Thyroid gland (tissue), 4 donors: ENCODE results near the gene ATP5PO. TPM values are rescaled to one million over a fixed set of nuclear protein-coding genes. Genes with fewer than 3 reads are reported as not detected.
A peak's percentile ranks its signal among the peaks of the same experiment; 100 is the strongest.

Experiments used
- DNase-seq, 2 donors: peaks; one replicate each; pipeline ENCODE4 v3.0.0-alpha.2; 2019
- H3K27ac ChIP-seq, 3 donors: fragments of 200-600 bp; sonication (generic); 1 replicate in 2 of 3; 2 replicates in 1 of 3; pipeline ENCODE4 v1.5.1; 2016 to 2019; ENCODE audit warnings: mild to moderate bottlenecking in 1 of 3, moderate library complexity in 1 of 3
- H3K27me3 ChIP-seq: fragments of 200-600 bp; sonication (generic); one replicate; pipeline ENCODE4 v1.5.1; 2019
- H3K36me3 ChIP-seq, 2 donors: fragments of 200-600 bp; sonication (generic); one replicate each; pipeline ENCODE4 v1.5.1; 2016 to 2019
- H3K4me1 ChIP-seq, 2 donors: fragments of 200-600 bp; sonication (generic); one replicate each; pipeline ENCODE4 v1.5.1; 2017 to 2019
- H3K4me3 ChIP-seq, 3 donors: fragments of 200-600 bp; sonication (generic); replicated peaks in 1 of 3; 1 replicate in 2 of 3; 2 replicates in 1 of 3; pipeline ENCODE4 v1.5.1; 2016; ENCODE audit warnings: mild to moderate bottlenecking in 1 of 3
- H3K9me3 ChIP-seq: fragments of 200-600 bp; sonication (generic); one replicate; pipeline ENCODE4 v1.5.1; 2017
- POLR2A ChIP-seq, 2 donors: fragments of 450-650 bp; IDR thresholded peaks; one replicate each; pipeline ENCODE4 v1.6.1; 2017; ENCODE audit warnings: antibody characterized with exemption in 2 of 2, mild to moderate bottlenecking in 2 of 2, moderate library complexity in 1 of 2
- WGBS, 2 donors: methylation state at CpG; one replicate each; pipeline ENCODE4 v1.1.5; 2017; 5-methylcytosine and 5-hydroxymethylcytosine counted together
- intact Hi-C: fragments of 100-400 bp; cut with DNase I; formaldehyde crosslinking; loops from one replicate; pipeline ENCODE4 v1.15.1; 2023
- total RNA-seq, 4 donors: library from RNA; depleted of rRNA; stranded (reverse); fragments of >200 nt; gene quantifications; one replicate each; pipeline ENCODE4 v1.2.3, GENCODE V29; 2016
- TF ChIP-seq, protein P1 (sequence below), 6 experiments: fragments of 200-600 bp in 3 of 6; fragments of 450-650 bp in 3 of 6; sonication (generic) in 3 of 6; IDR thresholded peaks; one replicate each; pipeline ENCODE4 v1.5.1; 2016 to 2019; ENCODE audit warnings: antibody characterized with exemption in 6 of 6, mild to moderate bottlenecking in 2 of 6, inconsistent platforms in 1 of 6, moderate library complexity in 1 of 6

ATP5PO gene
- total RNA-seq, 4 donors from 2014 or later, result 201 to 300 (median 256) TPM

- Histone ChIP-seq H3K36me3 (no peaks in the 10 kb centered on the region), H3K4me3 (no peak overlapping the region), H3K27ac (no peak overlapping the region), H3K4me1 (no peaks in the 10 kb centered on the region), H3K27me3 (no peaks in the 10 kb centered on the region), H3K9me3 (no peaks in the 10 kb centered on the region)
- intact Hi-C loops, result no loop called here
- no peak for DNase-seq
- no peak for TF ChIP-seq POLR2A (IDR thresholded peaks at IDR 0.05)
- TF ChIP-seq, protein P1, sequence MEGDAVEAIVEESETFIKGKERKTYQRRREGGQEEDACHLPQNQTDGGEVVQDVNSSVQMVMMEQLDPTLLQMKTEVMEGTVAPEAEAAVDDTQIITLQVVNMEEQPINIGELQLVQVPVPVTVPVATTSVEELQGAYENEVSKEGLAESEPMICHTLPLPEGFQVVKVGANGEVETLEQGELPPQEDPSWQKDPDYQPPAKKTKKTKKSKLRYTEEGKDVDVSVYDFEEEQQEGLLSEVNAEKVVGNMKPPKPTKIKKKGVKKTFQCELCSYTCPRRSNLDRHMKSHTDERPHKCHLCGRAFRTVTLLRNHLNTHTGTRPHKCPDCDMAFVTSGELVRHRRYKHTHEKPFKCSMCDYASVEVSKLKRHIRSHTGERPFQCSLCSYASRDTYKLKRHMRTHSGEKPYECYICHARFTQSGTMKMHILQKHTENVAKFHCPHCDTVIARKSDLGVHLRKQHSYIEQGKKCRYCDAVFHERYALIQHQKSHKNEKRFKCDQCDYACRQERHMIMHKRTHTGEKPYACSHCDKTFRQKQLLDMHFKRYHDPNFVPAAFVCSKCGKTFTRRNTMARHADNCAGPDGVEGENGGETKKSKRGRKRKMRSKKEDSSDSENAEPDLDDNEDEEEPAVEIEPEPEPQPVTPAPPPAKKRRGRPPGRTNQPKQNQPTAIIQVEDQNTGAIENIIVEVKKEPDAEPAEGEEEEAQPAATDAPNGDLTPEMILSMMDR (IDR thresholded peaks at IDR 0.05), result no peak
- 84 to 89% methylated on average over 6 of the region's 6 CpGs for WGBS, 2 donors
These were observed 45.5 kb upstream of the ATP5PO start for GRCh38 chr21:33961061-33961460.

DNA sequence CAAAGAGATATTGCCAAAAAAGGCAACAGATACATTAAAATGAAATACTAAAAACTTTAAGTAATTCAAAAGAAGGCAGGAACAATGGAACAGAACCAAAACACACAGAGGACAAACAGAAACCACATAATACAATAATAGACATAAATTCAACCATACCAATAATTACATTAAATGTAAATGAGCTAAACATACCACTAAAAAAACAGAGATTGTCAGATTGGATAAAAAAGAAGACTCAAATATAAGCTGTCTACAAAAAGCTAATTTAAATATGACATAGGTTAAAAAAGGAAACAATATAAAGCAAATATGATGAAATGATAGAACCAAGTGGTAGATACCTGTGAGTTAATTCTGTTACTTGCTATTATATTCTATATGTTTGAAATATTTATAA lies 44.1 kb upstream of the ATP5PO start:
- intact Hi-C loops, result no loop called here

GRCh38 chr21:33954395-33954794 lies 38.8 kb upstream of the ATP5PO start:
- TF ChIP-seq, protein P1 (IDR thresholded peaks at IDR 0.05), result no peak
- TF ChIP-seq POLR2A (IDR thresholded peaks at IDR 0.05), result no peak
- intact Hi-C loops, result no loop called here

More for the DNA sequence above, 44.1 kb upstream of the ATP5PO start:
- no peaks in the 10 kb centered on the region for H3K9me3 ChIP-seq
- DNase-seq, result no peak
- H3K36me3 ChIP-seq, result no peaks in the 10 kb centered on the region
- no peak overlapping the region for H3K4me3 ChIP-seq
- no peak overlapping the region for H3K27ac ChIP-seq
- no peaks in the 10 kb centered on the region for H3K27me3 ChIP-seq
- TF ChIP-seq, protein P1 (IDR thresholded peaks at IDR 0.05), result no peak
- TF ChIP-seq POLR2A (IDR thresholded peaks at IDR 0.05), result no peak
- no peaks in the 10 kb centered on the region for H3K4me1 ChIP-seq

DNA sequence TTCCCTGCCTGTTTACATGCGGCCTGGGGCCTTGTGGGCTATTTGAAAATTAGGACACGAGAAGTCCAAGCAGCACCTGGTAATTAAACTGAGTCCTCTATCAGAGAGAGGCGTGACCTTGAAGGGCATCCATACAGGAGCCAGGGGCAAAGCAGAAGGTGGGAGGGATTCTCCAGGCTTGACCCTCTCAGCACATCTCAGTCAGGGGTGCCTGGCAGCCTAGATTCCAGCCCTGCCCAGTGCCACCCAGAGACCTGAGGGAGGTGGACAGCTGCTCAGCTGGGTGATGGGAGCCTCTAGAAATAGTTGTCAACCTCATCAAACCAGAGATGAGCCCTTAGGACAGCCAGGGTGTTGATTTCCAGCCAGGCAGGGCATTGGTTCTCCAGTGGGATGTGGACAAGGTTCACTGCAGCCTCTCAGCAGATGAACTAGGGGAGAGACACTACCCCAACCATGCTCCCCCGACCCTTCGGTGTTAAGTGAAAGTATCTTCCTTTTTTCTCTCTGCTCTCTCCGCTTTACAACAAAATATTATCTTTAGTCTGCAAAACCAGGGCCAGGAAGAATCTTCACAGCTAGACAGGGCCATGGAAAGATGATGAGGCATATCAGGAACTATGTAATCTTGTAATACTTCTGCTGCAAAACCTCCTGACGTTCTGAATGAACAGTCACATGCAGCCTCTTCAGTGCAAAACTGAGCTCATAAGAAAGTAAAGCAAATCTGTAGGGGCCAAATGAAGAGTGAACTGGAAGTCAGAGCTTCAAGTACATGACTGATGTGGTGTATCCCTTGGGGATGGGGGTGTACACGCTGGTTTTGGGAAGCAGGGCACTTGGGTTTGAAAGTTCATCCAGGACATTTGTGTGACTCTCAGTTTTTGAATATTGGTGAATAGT lies 35.9 kb upstream of the ATP5PO start:
- no peaks in the 10 kb centered on the region for H3K36me3 ChIP-seq
- TF ChIP-seq, protein P1 (IDR thresholded peaks at IDR 0.05), result no peak
- TF ChIP-seq POLR2A (IDR thresholded peaks at IDR 0.05), result no peak
- peaks cover 20 to 22% of the 10 kb centered on the region in 2 donors for H3K4me1 ChIP-seq
- WGBS, 2 donors, result 90% methylated on average over 8 of the region's 8 CpGs
- no peak for DNase-seq
- intact Hi-C loops, result no loop called here
- H3K4me3 ChIP-seq, result no peak overlapping the region
- peak overlapping the region in 1 of 3 donors; percentile 3 for H3K27ac ChIP-seq
- H3K27me3 ChIP-seq, result no peaks in the 10 kb centered on the region
- H3K9me3 ChIP-seq, result no peaks in the 10 kb centered on the region

More at GRCh38 chr21:33954395-33954794, 38.8 kb upstream of the ATP5PO start:
- Histone ChIP-seq H3K27me3 (no peaks in the 10 kb centered on the region), H3K9me3 (no peaks in the 10 kb centered on the region), H3K27ac (no peak overlapping the region), H3K36me3 (no peaks in the 10 kb centered on the region), H3K4me1 (no peaks in the 10 kb centered on the region), H3K4me3 (no peak overlapping the region)
- DNase-seq, result no peak
- WGBS, 2 donors, result 98 to 100% methylated on average over 2 of the region's 2 CpGs

DNA sequence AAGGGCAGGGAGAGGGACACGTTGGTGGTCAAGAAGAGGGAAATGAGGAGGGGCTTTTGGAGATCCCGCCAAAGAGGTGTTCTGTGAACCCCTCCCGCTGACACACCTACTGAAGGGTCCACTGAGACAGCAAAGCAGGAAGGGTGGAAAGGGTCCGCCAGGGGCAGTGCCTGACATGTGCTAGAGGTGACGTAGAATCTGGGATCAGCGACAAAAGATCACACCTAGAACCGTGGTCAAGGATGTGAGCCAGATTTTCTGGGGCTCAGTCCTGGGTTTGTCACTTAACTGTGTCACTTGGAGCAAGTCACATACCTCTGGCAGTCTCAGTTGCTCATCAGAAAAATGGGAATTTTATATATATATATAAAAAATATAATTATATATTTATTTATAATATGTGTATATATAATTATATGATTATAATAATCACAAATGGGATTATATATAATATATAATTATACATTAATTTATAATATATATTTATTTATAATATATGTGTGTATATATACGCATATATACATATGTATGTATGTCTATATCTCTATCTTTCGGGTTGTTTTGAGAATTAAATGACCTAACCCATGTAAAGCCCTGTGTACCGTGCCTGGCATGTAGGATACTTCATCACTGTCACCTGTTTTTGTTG lies 35.0 kb upstream of the ATP5PO start:
- Histone ChIP-seq H3K36me3 (no peaks in the 10 kb centered on the region), H3K9me3 (no peaks in the 10 kb centered on the region), H3K4me3 (no peak overlapping the region), H3K27ac (no peak overlapping the region), H3K4me1 (peaks cover 20 to 25% of the 10 kb centered on the region in 2 donors), H3K27me3 (no peaks in the 10 kb centered on the region)
- TF ChIP-seq, protein P1 (IDR thresholded peaks at IDR 0.05), result no peak
- TF ChIP-seq POLR2A (IDR thresholded peaks at IDR 0.05), result no peak
- DNase-seq, result no peak
- WGBS, 2 donors, result 85 to 87% methylated on average over 10 of the region's 10 CpGs
- intact Hi-C loops, result no loop called here
